ENCODE measurements around the gene ATP2A2.

The ATP2A2 gene

GRCh38 chr12:110258466-110258865 lies 22.6 kb upstream of the ATP2A2 start:
- no peak overlapping the region for H3K4ac ChIP-seq (ENCODE audit: low read depth, low read length)
- H3K36me3 ChIP-seq (ENCODE audit: control insufficient read depth in 1 of 2, insufficient read depth in 2 of 2, low read length in 2 of 2), result no peaks in the 10 kb centered on the region
- H4K12ac ChIP-seq (ENCODE audit: low read depth, low read length), result no peak overlapping the region
- no peak overlapping the region for H3K27ac ChIP-seq (ENCODE audit: low read depth, low read length)
- no peak overlapping the region for H4K8ac ChIP-seq (ENCODE audit: low read depth, low read length)
- no peak overlapping the region for H2BK120ac ChIP-seq (ENCODE audit: insufficient read depth, low read length, poor library complexity)
- H2BK5ac ChIP-seq (ENCODE audit: low read depth, low read length, poor library complexity), result no peak overlapping the region
- H3K14ac ChIP-seq (ENCODE audit: low read length), result no peak overlapping the region
- H3K23ac ChIP-seq (ENCODE audit: low read length), result no peak overlapping the region
- WGBS (ENCODE audit: extremely low coverage, insufficient coverage, insufficient read length), result no CpG with 5 or more reads among the region's 12 CpGs
- H3K79me1 ChIP-seq (ENCODE audit: low read length), result no peaks in the 10 kb centered on the region
- H3K4me1 ChIP-seq (ENCODE audit: control insufficient read depth in 1 of 2, insufficient read depth in 2 of 2, low read length in 2 of 2), result peaks cover 0 to 3% of the 10 kb centered on the region in 2 experiments
- H4K91ac ChIP-seq (ENCODE audit: low read depth, low read length), result no peak overlapping the region
- no peak for DNase-seq
- H3K9me3 ChIP-seq (ENCODE audit: insufficient read depth, low read depth, low read length), result no peaks in the 10 kb centered on the region
- H2BK12ac ChIP-seq (ENCODE audit: low read length), result no peak overlapping the region
- H2AFZ ChIP-seq (ENCODE audit: insufficient read depth, low read length, poor library complexity), result no peak overlapping the region
- H3K79me2 ChIP-seq (ENCODE audit: control insufficient read depth, insufficient read depth, low read length, poor library complexity), result no peaks in the 10 kb centered on the region
- no peak overlapping the region for H2AK5ac ChIP-seq (ENCODE audit: low read length)
- H3K27me3 ChIP-seq (ENCODE audit: insufficient read depth, low read length), result no peaks in the 10 kb centered on the region
- no peak overlapping the region for H3K9ac ChIP-seq (ENCODE audit: low read length)
- H3K4me3 ChIP-seq (ENCODE audit: low read depth, low read length), result no peak overlapping the region
- no peak overlapping the region for H3K4me2 ChIP-seq (ENCODE audit: low read length)
- no peak overlapping the region for H3K18ac ChIP-seq (ENCODE audit: low read length)

GRCh38 chr12:110262442-110263388 lies 18.3 kb upstream of the ATP2A2 start:
- WGBS (ENCODE audit: extremely low coverage, insufficient coverage, insufficient read length), result no CpG with 5 or more reads among the region's 17 CpGs
- DNase-seq, result peak in 1 of 2 donors; percentile 58
- no peak overlapping the region for H3K18ac ChIP-seq (ENCODE audit: low read length)

GRCh38 chr12:110266381-110266960 lies 14.6 kb upstream of the ATP2A2 start:
- no peaks in the 10 kb centered on the region for H3K27me3 ChIP-seq (ENCODE audit: insufficient read depth, low read length)
- no peak overlapping the region for H2AK5ac ChIP-seq (ENCODE audit: low read length)
- no peak overlapping the region for H3K4me2 ChIP-seq (ENCODE audit: low read length)
- H4K8ac ChIP-seq (ENCODE audit: low read depth, low read length), result no peak overlapping the region
- peaks cover 11 to 12% of the 10 kb centered on the region in 2 experiments for H3K4me1 ChIP-seq (ENCODE audit: control insufficient read depth in 1 of 2, insufficient read depth in 2 of 2, low read length in 2 of 2)
- H3K14ac ChIP-seq (ENCODE audit: low read length), result no peak overlapping the region
- H3K4ac ChIP-seq (ENCODE audit: low read depth, low read length), result no peak overlapping the region
- H2BK12ac ChIP-seq (ENCODE audit: low read length), result no peak overlapping the region
- H4K12ac ChIP-seq (ENCODE audit: low read depth, low read length), result no peak overlapping the region
- H3K4me3 ChIP-seq (ENCODE audit: low read depth, low read length), result no peak overlapping the region
- no peak for DNase-seq
- H3K9me3 ChIP-seq (ENCODE audit: insufficient read depth, low read depth, low read length), result no peaks in the 10 kb centered on the region
- no peak overlapping the region for H3K23ac ChIP-seq (ENCODE audit: low read length)
- no peak overlapping the region for H2AFZ ChIP-seq (ENCODE audit: insufficient read depth, low read length, poor library complexity)
- no peaks in the 10 kb centered on the region for H3K79me1 ChIP-seq (ENCODE audit: low read length)
- H4K91ac ChIP-seq (ENCODE audit: low read depth, low read length), result no peak overlapping the region
- no CpG with 5 or more reads among the region's 5 CpGs for WGBS (ENCODE audit: extremely low coverage, insufficient coverage, insufficient read length)
- H2BK5ac ChIP-seq (ENCODE audit: low read depth, low read length, poor library complexity), result no peak overlapping the region
- no peak overlapping the region for H3K18ac ChIP-seq (ENCODE audit: low read length)
- H3K36me3 ChIP-seq (ENCODE audit: control insufficient read depth in 1 of 2, insufficient read depth in 2 of 2, low read length in 2 of 2), result no peaks in the 10 kb centered on the region
- no peak overlapping the region for H3K9ac ChIP-seq (ENCODE audit: low read length)
- no peak overlapping the region for H3K27ac ChIP-seq (ENCODE audit: low read depth, low read length)
- H3K79me2 ChIP-seq (ENCODE audit: control insufficient read depth, insufficient read depth, low read length, poor library complexity), result no peaks in the 10 kb centered on the region
- H2BK120ac ChIP-seq (ENCODE audit: insufficient read depth, low read length, poor library complexity), result no peak overlapping the region

More at GRCh38 chr12:110262442-110263388, 18.3 kb upstream of the ATP2A2 start:
- Histone ChIP-seq H3K27ac (ENCODE audit: low read depth, low read length) (no peak overlapping the region), H3K9ac (ENCODE audit: low read length) (no peak overlapping the region), H4K12ac (ENCODE audit: low read depth, low read length) (no peak overlapping the region), H3K14ac (ENCODE audit: low read length) (no peak overlapping the region), H2BK12ac (ENCODE audit: low read length) (no peak overlapping the region), H3K27me3 (ENCODE audit: insufficient read depth, low read length) (no peaks in the 10 kb centered on the region), H2BK120ac (ENCODE audit: insufficient read depth, low read length, poor library complexity) (no peak overlapping the region), H3K9me3 (ENCODE audit: insufficient read depth, low read depth, low read length) (no peaks in the 10 kb centered on the region), H2AFZ (ENCODE audit: insufficient read depth, low read length, poor library complexity) (no peak overlapping the region), H3K23ac (ENCODE audit: low read length) (no peak overlapping the region), H3K79me1 (ENCODE audit: low read length) (no peaks in the 10 kb centered on the region), H3K36me3 (ENCODE audit: control insufficient read depth in 1 of 2, insufficient read depth in 2 of 2, low read length in 2 of 2) (no peaks in the 10 kb centered on the region), H4K8ac (ENCODE audit: low read depth, low read length) (no peak overlapping the region), H3K4me1 (ENCODE audit: control insufficient read depth in 1 of 2, insufficient read depth in 2 of 2, low read length in 2 of 2) (no peaks in the 10 kb centered on the region), H4K91ac (ENCODE audit: low read depth, low read length) (no peak overlapping the region), H3K4me2 (ENCODE audit: low read length) (no peak overlapping the region), H3K4me3 (ENCODE audit: low read depth, low read length) (no peak overlapping the region), H2AK5ac (ENCODE audit: low read length) (no peak overlapping the region), H3K79me2 (ENCODE audit: control insufficient read depth, insufficient read depth, low read length, poor library complexity) (no peaks in the 10 kb centered on the region), H2BK5ac (ENCODE audit: low read depth, low read length, poor library complexity) (no peak overlapping the region), H3K4ac (ENCODE audit: low read depth, low read length) (no peak overlapping the region)

- no peaks in the 10 kb centered on the region for H3K36me3 ChIP-seq (ENCODE audit: control insufficient read depth in 1 of 2, insufficient read depth in 2 of 2, low read length in 2 of 2)
Observed at GRCh38 chr12:110266980-110267620, 13.9 kb upstream of the ATP2A2 start.

More at GRCh38 chr12:110266980-110267620, 13.9 kb upstream of the ATP2A2 start:
- no peak overlapping the region for H4K12ac ChIP-seq (ENCODE audit: low read depth, low read length)
- no peak overlapping the region for H2BK12ac ChIP-seq (ENCODE audit: low read length)
- no peak overlapping the region for H3K9ac ChIP-seq (ENCODE audit: low read length)
- no peak overlapping the region for H3K14ac ChIP-seq (ENCODE audit: low read length)
- no peaks in the 10 kb centered on the region for H3K9me3 ChIP-seq (ENCODE audit: insufficient read depth, low read depth, low read length)
- H3K23ac ChIP-seq (ENCODE audit: low read length), result no peak overlapping the region
- no peak overlapping the region for H4K91ac ChIP-seq (ENCODE audit: low read depth, low read length)
- no peaks in the 10 kb centered on the region for H3K27me3 ChIP-seq (ENCODE audit: insufficient read depth, low read length)
- no peak for DNase-seq
- H2BK120ac ChIP-seq (ENCODE audit: insufficient read depth, low read length, poor library complexity), result no peak overlapping the region
- no peak overlapping the region for H3K18ac ChIP-seq (ENCODE audit: low read length)
- H3K27ac ChIP-seq (ENCODE audit: low read depth, low read length), result no peak overlapping the region
- H3K4me1 ChIP-seq (ENCODE audit: control insufficient read depth in 1 of 2, insufficient read depth in 2 of 2, low read length in 2 of 2), result peaks cover 11 to 12% of the 10 kb centered on the region in 2 experiments
- no peaks in the 10 kb centered on the region for H3K79me2 ChIP-seq (ENCODE audit: control insufficient read depth, insufficient read depth, low read length, poor library complexity)
- no peak overlapping the region for H3K4me3 ChIP-seq (ENCODE audit: low read depth, low read length)
- no CpG with 5 or more reads among the region's 9 CpGs for WGBS (ENCODE audit: extremely low coverage, insufficient coverage, insufficient read length)
- H2AK5ac ChIP-seq (ENCODE audit: low read length), result no peak overlapping the region
- no peak overlapping the region for H3K4me2 ChIP-seq (ENCODE audit: low read length)
- no peaks in the 10 kb centered on the region for H3K79me1 ChIP-seq (ENCODE audit: low read length)
- H2BK5ac ChIP-seq (ENCODE audit: low read depth, low read length, poor library complexity), result no peak overlapping the region
- H2AFZ ChIP-seq (ENCODE audit: insufficient read depth, low read length, poor library complexity), result no peak overlapping the region
- no peak overlapping the region for H3K4ac ChIP-seq (ENCODE audit: low read depth, low read length)
- H4K8ac ChIP-seq (ENCODE audit: low read depth, low read length), result no peak overlapping the region

Data from trophoblast cell (in vitro differentiated cells and primary cell).